ENCODE measurements around the gene RNASET2. TPM values are rescaled to one million over a fixed set of nuclear protein-coding genes. Genes with fewer than 3 reads are reported as not detected.

The RNASET2 gene, protein sequence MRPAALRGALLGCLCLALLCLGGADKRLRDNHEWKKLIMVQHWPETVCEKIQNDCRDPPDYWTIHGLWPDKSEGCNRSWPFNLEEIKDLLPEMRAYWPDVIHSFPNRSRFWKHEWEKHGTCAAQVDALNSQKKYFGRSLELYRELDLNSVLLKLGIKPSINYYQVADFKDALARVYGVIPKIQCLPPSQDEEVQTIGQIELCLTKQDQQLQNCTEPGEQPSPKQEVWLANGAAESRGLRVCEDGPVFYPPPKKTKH
- 34.8 and 61.5 TPM in 2 replicates for total RNA-seq

GRCh38 chr6:166956444-166957086 lies at the start of gene RNASET2:
Gene RNASET2 (minus strand): TSS chr6:166956550. CDS start chr6:166956182, 368 bp downstream.

DNA sequence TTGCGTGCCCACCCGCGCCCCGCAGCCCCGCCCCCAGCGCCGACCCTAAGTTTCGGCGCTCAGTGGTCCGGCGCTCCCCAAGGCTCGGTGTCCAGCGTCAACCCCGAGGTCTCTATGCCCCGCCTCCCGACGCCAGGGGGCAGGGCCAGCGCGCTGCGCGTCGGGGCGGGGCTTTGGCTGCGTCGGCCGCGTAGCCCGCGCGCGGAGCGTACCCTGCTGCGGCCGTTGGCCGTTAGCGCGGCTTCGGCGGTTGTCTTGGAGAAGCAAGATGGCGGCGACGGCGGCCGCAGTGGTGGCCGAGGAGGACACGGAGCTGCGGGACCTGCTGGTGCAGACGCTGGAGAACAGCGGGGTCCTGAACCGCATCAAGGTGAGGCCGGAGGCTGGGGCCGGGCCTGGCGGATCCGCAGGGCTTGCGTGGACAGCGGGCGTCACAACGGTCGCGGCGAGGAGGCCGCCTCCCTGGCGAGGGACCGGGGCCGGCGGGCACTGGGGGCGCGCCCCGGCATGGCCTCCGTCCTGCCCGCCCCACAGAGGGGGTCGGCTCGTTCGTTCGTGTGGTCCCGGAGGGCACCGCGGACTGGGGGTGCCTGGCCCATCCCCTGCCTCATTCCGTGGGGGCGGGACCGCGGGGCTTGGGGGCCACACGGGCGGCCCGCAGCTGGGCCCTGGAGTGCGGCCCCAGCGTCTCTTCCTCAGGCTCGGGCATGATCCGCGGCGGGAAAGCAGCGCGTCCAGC lies 43.0 kb upstream of the RNASET2 start, which contains the start of gene CEP43:
CEP43 (plus strand) TSS at position 253 of the 739 bp plus-strand sequence; CDS start at position 269, 16 bp downstream.

Other genes starting within 250 kb of the RNASET2 start
- 25.5 and 35.0 TPM in 2 replicates for gene CEP43, start 42.8 kb upstream of the RNASET2 start, total RNA-seq
- not detected in 2 replicates for gene CCR6, start 166.5 kb upstream of the RNASET2 start, total RNA-seq
- gene GPR31, start 201.4 kb upstream of the RNASET2 start, total RNA-seq: not detected in 2 replicates

All from smooth muscle cell of the umbilical artery (primary cell).